ENCODE measurements around the gene GIGYF2. TPM values are rescaled to one million over a fixed set of nuclear protein-coding genes. Genes with fewer than 3 reads are reported as not detected.
A peak's percentile ranks its signal among the peaks of the same experiment; 100 is the strongest.

The GIGYF2 gene
- total RNA-seq, 1 donor from 2014 or later: 70.5 TPM

DNA sequence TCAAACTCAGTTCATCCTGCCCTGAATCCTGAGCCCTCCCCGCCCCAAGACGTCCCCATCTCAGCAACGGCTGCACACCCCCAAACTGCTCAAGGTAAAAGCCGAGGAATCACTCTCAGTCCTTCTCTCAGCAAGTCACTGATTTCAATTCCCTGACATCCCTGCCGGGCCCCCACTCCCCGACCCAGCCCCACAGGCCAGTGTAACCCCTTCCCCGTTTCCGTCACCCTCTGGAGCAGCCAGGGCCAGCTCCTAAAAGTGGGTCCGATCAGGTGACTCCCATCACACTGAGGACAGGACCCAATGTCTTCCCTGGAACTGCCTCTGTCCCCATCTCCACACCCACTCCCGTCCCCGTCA lies 193.4 kb downstream of the GIGYF2 start:
- no peaks in the 10 kb centered on the region for H3K4me1 ChIP-seq
- no peaks in the 10 kb centered on the region for H3K9me3 ChIP-seq
- no peak overlapping the region for H3K27ac ChIP-seq
- DNase-seq: peak; percentile 60
- no peak overlapping the region for H3K4me3 ChIP-seq
- no peak for ATAC-seq
- intact Hi-C loops (cut with DNase I): no loop called here
- peaks cover 7% of the 10 kb centered on the region for H3K27me3 ChIP-seq
- no peaks in the 10 kb centered on the region for H3K36me3 ChIP-seq
- TF ChIP-seq, protein P1, sequence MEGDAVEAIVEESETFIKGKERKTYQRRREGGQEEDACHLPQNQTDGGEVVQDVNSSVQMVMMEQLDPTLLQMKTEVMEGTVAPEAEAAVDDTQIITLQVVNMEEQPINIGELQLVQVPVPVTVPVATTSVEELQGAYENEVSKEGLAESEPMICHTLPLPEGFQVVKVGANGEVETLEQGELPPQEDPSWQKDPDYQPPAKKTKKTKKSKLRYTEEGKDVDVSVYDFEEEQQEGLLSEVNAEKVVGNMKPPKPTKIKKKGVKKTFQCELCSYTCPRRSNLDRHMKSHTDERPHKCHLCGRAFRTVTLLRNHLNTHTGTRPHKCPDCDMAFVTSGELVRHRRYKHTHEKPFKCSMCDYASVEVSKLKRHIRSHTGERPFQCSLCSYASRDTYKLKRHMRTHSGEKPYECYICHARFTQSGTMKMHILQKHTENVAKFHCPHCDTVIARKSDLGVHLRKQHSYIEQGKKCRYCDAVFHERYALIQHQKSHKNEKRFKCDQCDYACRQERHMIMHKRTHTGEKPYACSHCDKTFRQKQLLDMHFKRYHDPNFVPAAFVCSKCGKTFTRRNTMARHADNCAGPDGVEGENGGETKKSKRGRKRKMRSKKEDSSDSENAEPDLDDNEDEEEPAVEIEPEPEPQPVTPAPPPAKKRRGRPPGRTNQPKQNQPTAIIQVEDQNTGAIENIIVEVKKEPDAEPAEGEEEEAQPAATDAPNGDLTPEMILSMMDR (IDR thresholded peaks at IDR 0.05): no peak

- Histone ChIP-seq H3K9me3 (no peaks in the 10 kb centered on the region), H3K27me3 (peaks cover 5% of the 10 kb centered on the region), H3K4me3 (no peak overlapping the region), H3K27ac (no peak overlapping the region), H3K36me3 (no peaks in the 10 kb centered on the region), H3K4me1 (no peaks in the 10 kb centered on the region)
- ATAC-seq (peak; percentile 60), DNase-seq (peak; percentile 71)
- TF ChIP-seq, protein P1 (IDR thresholded peaks at IDR 0.05): no peak
- intact Hi-C loops (cut with DNase I): no loop called here
Measured at GRCh38 chr2:232890896-232891601, 193.9 kb downstream of the GIGYF2 start.

GRCh38 chr2:232891621-232892071 lies 194.5 kb downstream of the GIGYF2 start:
- H3K36me3 ChIP-seq: no peaks in the 10 kb centered on the region
- TF ChIP-seq, protein P1 (IDR thresholded peaks at IDR 0.05): no peak
- DNase-seq (no peak), ATAC-seq (no peak)
- H3K4me3 ChIP-seq: no peak overlapping the region
- no peaks in the 10 kb centered on the region for H3K4me1 ChIP-seq
- H3K27ac ChIP-seq: no peak overlapping the region
- intact Hi-C loops (cut with DNase I): no loop called here
- peaks cover 5% of the 10 kb centered on the region for H3K27me3 ChIP-seq
- no peaks in the 10 kb centered on the region for H3K9me3 ChIP-seq

DNA sequence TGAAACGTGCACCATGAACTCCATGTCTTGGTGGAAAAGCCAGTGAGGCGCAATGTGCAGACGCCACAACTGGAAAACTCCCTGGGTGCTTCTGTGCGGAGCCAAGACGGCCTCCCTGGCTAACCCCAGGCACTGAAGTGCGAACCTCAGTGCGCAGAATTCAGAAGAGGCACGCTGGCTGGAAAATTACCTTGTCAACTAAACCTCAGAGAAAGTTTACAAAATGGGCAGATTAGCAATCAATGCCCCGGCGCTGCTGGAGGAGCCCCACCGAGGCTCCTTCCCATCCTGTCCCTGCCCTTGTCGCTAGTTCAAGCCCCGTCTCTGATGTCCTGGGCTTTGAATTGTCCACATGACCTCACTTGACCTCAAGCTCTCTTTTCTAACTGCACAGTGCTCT lies 195.1 kb downstream of the GIGYF2 start:
- no peaks in the 10 kb centered on the region for H3K36me3 ChIP-seq
- no peak for ATAC-seq

DNA sequence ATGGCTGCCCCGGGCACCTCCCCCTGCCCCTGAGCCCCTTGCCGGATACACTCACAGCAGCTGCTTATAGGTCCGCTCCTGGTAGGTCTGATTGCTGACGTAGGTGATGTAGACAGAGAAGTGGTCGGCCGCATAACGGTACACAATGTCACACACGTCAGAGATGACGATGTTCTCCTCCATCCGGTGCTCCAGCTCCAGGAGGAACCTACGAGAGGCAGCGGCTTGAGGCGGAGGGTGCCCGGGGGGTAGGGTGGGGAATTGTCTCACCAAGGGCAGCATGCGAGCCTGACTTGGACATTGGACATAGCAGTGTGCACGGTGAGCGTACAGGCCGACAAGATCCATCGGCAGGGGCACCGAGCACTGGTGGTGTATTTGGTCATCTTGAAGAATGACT lies 195.7 kb downstream of the GIGYF2 start:
- H3K9me3 ChIP-seq: no peaks in the 10 kb centered on the region
- TF ChIP-seq, protein P1 (IDR thresholded peaks at IDR 0.05): no peak
- no peak overlapping the region for H3K27ac ChIP-seq
- peaks cover 5% of the 10 kb centered on the region for H3K27me3 ChIP-seq
- H3K4me3 ChIP-seq: no peak overlapping the region
- H3K4me1 ChIP-seq: no peaks in the 10 kb centered on the region
- H3K36me3 ChIP-seq: no peaks in the 10 kb centered on the region
- intact Hi-C loops (cut with DNase I): no loop called here
- peak; percentile 47 for DNase-seq
- ATAC-seq: no peak

More for the DNA sequence above, 195.1 kb downstream of the GIGYF2 start:
- DNase-seq: no peak
- intact Hi-C loops (cut with DNase I): no loop called here
- H3K4me1 ChIP-seq: no peaks in the 10 kb centered on the region
- H3K9me3 ChIP-seq: no peaks in the 10 kb centered on the region
- TF ChIP-seq, protein P1 (IDR thresholded peaks at IDR 0.05): no peak
- no peak overlapping the region for H3K27ac ChIP-seq
- H3K27me3 ChIP-seq: peaks cover 5% of the 10 kb centered on the region
- no peak overlapping the region for H3K4me3 ChIP-seq
